Esophagus squamous epithelium (tissue), 5 donors: ENCODE data around the gene IDH3A. TPM values are rescaled to one million over a fixed set of nuclear protein-coding genes. Genes with fewer than 3 reads are reported as not detected.

Experiments
- DNase-seq: peaks from one replicate; lab custom pipeline; 2025; lab: John Stamatoyannopoulos, UW
- H3K27ac ChIP-seq, 4 donors: fragments of 200-600 bp; sonication (generic); one replicate each; pipeline ENCODE4 v1.5.1; 2016 to 2019; ENCODE audit warnings: mild to moderate bottlenecking in 1 of 4
- H3K27me3 ChIP-seq, 4 donors: fragments of 200-600 bp; sonication (generic); 1 replicate in 3 of 4; 2 replicates in 1 of 4; pipeline versions ENCODE4 v1.5.1 to v1.6.0; 2017 to 2021; ENCODE audit warnings: antibody characterized with exemption in 1 of 4
- H3K36me3 ChIP-seq, 3 donors: fragments of 200-600 bp; sonication (generic); one replicate each; pipeline ENCODE4 v1.5.1; 2016 to 2019
- H3K4me1 ChIP-seq, 3 donors: fragments of 200-600 bp; sonication (generic); one replicate each; pipeline ENCODE4 v1.5.1; 2017 to 2019
- H3K4me3 ChIP-seq, 4 donors: fragments of 200-600 bp; sonication (generic); 1 replicate in 3 of 4; 2 replicates in 1 of 4; pipeline ENCODE4 v1.5.1; 2016 to 2019; ENCODE audit warnings: mild to moderate bottlenecking in 2 of 4, moderate library complexity in 1 of 4
- H3K9me3 ChIP-seq, 3 donors: fragments of 200-600 bp; sonication (generic); one replicate each; pipeline ENCODE4 v1.5.1; 2016 to 2019
- CTCF ChIP-seq, 6 experiments: fragments of 450-650 bp in 4 of 6; fragments of 200-600 bp in 2 of 6; sonication (generic) in 2 of 6; IDR thresholded peaks; one replicate each; pipeline ENCODE4 v1.5.1; 2016 to 2019; ENCODE audit warnings: antibody characterized with exemption in 6 of 6, mild to moderate bottlenecking in 4 of 6, moderate library complexity in 4 of 6
- POLR2A ChIP-seq, 4 donors: fragments of 450-650 bp; IDR thresholded peaks; one replicate each; pipeline ENCODE4 v1.6.1; 2017; ENCODE audit warnings: antibody characterized with exemption in 4 of 4, mild to moderate bottlenecking in 4 of 4, moderate library complexity in 3 of 4
- WGBS, 2 donors: methylation state at CpG; one replicate each; pipeline ENCODE4 v1.1.5; 2018; 5-methylcytosine and 5-hydroxymethylcytosine counted together
- intact Hi-C: fragments of 100-400 bp; cut with DNase I; formaldehyde crosslinking; loops from one replicate; pipeline ENCODE4 v1.15.0; 2022
- total RNA-seq, 4 donors: library from RNA; depleted of rRNA; stranded (reverse); fragments of >200 nt; gene quantifications; one replicate each; pipeline ENCODE4 v1.1.0, GENCODE V29; 2016
- donor health status: DM: yes; HTN: yes; CAD: no.

The IDH3A gene
- total RNA-seq, 4 donors from 2014 or later: 50.7 to 114 (median 83.8) TPM

DNA sequence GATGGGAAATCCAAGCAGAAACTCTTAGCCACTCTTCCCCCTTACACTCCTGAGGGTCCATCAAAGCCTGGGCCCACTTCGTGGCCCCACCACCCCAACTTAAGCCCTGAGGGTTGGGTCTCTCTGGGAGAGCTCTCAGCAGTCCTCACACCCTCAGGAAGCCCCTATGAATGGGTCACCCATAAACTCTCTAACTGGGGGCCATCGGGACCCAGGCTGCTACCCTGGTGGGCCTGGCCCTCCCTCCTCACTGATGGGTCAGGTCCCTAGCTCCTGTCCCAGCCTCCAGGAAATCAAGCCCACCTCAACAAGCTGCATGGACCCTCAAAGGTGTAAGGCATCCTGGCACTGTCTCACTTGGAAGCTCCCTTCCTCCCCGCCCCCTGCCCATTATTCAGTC is 37.4 kb upstream of the IDH3A start:
- Histone ChIP-seq H3K27me3 (no peaks in the 10 kb centered on the region), H3K27ac (no peak overlapping the region), H3K4me3 (no peak overlapping the region), H3K4me1 (peaks cover 0 to 7% (median 0%) of the 10 kb centered on the region in 3 donors), H3K9me3 (no peaks in the 10 kb centered on the region), H3K36me3 (no peaks in the 10 kb centered on the region)
- no peak for DNase-seq
- intact Hi-C loops: loop anchor here (5.0 kb wide), 2 partner anchors 86 to 131 kb away; no protein-coding TSS in a partner anchor
- TF ChIP-seq CTCF (IDR thresholded peaks at IDR 0.05) (no peak), POLR2A (IDR thresholded peaks at IDR 0.05) (no peak)
- 78 to 86% methylated on average over 2 to 3 of the region's 3 CpGs for WGBS, 2 donors

DNA sequence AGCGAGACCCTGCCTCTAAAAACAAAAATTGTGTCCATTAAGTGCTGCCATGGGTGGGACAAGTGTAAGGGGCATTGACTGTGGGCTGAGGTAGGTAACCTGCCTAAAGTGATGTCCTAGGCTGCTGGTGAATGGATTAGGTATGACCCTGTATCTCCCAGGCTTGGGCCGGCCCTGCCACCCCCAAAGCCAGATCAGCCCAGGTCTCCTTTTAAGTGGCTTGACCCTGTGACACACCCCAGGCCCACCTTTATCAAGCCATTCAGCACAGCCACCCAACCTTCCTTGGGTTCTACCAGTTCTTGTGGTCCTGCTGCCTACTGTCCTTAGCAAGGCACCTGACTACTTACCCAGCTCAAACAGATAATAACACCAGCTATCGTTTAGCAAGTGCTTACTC is 36.6 kb upstream of the IDH3A start:
- 71 to 88% methylated on average over 1 to 3 of the region's 3 CpGs for WGBS, 2 donors
- Histone ChIP-seq H3K36me3 (no peaks in the 10 kb centered on the region), H3K9me3 (no peaks in the 10 kb centered on the region), H3K4me1 (peaks cover 0 to 7% (median 0%) of the 10 kb centered on the region in 3 donors), H3K27ac (no peak overlapping the region), H3K4me3 (no peak overlapping the region), H3K27me3 (no peaks in the 10 kb centered on the region)
- intact Hi-C loops: loop anchor here (5.0 kb wide), 2 partner anchors 85 to 130 kb away; no protein-coding TSS in a partner anchor
- DNase-seq: no peak
- TF ChIP-seq CTCF (IDR thresholded peaks at IDR 0.05) (no peak), POLR2A (IDR thresholded peaks at IDR 0.05) (no peak)

GRCh38 chr15:78120523-78120922 is 28.6 kb upstream of the IDH3A start:
- no peaks in the 10 kb centered on the region for H3K27me3 ChIP-seq
- H3K9me3 ChIP-seq: no peaks in the 10 kb centered on the region
- no peak overlapping the region for H3K27ac ChIP-seq
- H3K4me3 ChIP-seq: no peak overlapping the region
- intact Hi-C loops: no loop called here
- 76 to 88% methylated on average over 4 to 5 of the region's 5 CpGs for WGBS, 2 donors
- no peak for TF ChIP-seq POLR2A (IDR thresholded peaks at IDR 0.05)
- no peak for TF ChIP-seq CTCF (IDR thresholded peaks at IDR 0.05)
- H3K36me3 ChIP-seq: no peaks in the 10 kb centered on the region
- DNase-seq: no peak
- H3K4me1 ChIP-seq: no peaks in the 10 kb centered on the region

GRCh38 chr15:78125267-78125666 is 23.9 kb upstream of the IDH3A start:
- H3K9me3 ChIP-seq: no peaks in the 10 kb centered on the region
- no peak overlapping the region for H3K27ac ChIP-seq
- H3K4me1 ChIP-seq: no peaks in the 10 kb centered on the region
- no peak overlapping the region for H3K4me3 ChIP-seq
- 80 to 89% methylated on average over 2 of the region's 3 CpGs for WGBS, 2 donors
- H3K27me3 ChIP-seq: no peaks in the 10 kb centered on the region
- TF ChIP-seq CTCF (IDR thresholded peaks at IDR 0.05) (no peak), POLR2A (IDR thresholded peaks at IDR 0.05) (no peak)
- no peak for DNase-seq
- intact Hi-C loops: no loop called here
- no peaks in the 10 kb centered on the region for H3K36me3 ChIP-seq

- Histone ChIP-seq H3K27ac (no peak overlapping the region), H3K36me3 (no peaks in the 10 kb centered on the region), H3K4me1 (peaks cover 12 to 21% (median 18%) of the 10 kb centered on the region in 3 donors), H3K27me3 (no peaks in the 10 kb centered on the region), H3K9me3 (no peaks in the 10 kb centered on the region), H3K4me3 (no peak overlapping the region)
- intact Hi-C loops: no loop called here
- 75 to 86% methylated on average over 1 to 2 of the region's 2 CpGs for WGBS, 2 donors
- no peak for DNase-seq
- TF ChIP-seq CTCF (IDR thresholded peaks at IDR 0.05) (no peak), POLR2A (IDR thresholded peaks at IDR 0.05) (no peak)
Observed at GRCh38 chr15:78127882-78128281, 21.3 kb upstream of the IDH3A start.
